Brain microvascular endothelial cell (primary cell): ENCODE data around the gene B3GAT2.

Source experiments
- DNase-seq: peaks from one replicate; pipeline ENCODE4 v3.0.0-alpha.2; 2020
- H3K27ac ChIP-seq: fragments of 250-450 bp; sonication (Bioruptor Pico); 2 replicates; pipeline ENCODE4 v1.5.1; 2020; ENCODE audit warnings: mild to moderate bottlenecking, moderate library complexity
- H3K27me3 ChIP-seq: fragments of 250-450 bp; sonication (Bioruptor Pico); replicated peaks from 2 replicates; pipeline ENCODE4 v1.5.1; 2020; ENCODE audit warnings: mild to moderate bottlenecking
- H3K36me3 ChIP-seq: fragments of 250-450 bp; sonication (Bioruptor Pico); replicated peaks from 2 replicates; pipeline ENCODE4 v1.5.1; 2020; ENCODE audit warnings: mild to moderate bottlenecking
- H3K4me3 ChIP-seq: 2 replicates; pipeline ENCODE4 v1.5.1; 2011; ENCODE audit warnings: low read depth, mild to moderate bottlenecking, control low read depth, low read length, moderate library complexity
- in situ Hi-C: cut with HindIII; loops from 2 replicates; pipeline ENCODE4 v1.10.0; 2017; ENCODE audit warnings: low sequenced_read_pairs, low pct_ligation_motif_present
- TF ChIP-seq, protein P1 (sequence below): IDR thresholded peaks from 2 replicates; pipeline ENCODE4 v1.5.1; 2011; ENCODE audit warnings: low read depth, mild to moderate bottlenecking, moderate library complexity, low read length, control low read depth, inconsistent platforms; ENCODE audit errors: missing control alignments

Gene B3GAT2

DNA sequence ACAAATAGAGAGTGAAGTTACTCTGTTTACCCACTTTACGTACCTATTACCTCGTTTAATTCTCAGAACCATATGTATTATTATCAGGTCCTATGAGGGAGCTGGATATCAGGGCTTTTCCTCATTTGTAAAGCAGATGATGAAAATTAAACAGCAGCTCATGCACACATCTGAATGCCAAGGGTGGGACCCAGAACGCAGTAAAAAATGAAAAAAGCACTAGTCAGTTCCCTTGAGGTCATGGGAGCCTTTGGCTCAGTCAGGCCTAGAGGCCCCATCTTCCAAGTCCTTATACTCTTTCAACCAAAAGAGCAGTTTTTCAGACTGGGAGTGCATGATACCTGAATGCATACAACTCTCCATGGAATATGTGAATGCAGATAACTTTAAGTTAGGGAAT is 23.0 kb downstream of the B3GAT2 start:
- H3K27ac ChIP-seq: no peak overlapping the region
- no peaks in the 10 kb centered on the region for H3K27me3 ChIP-seq
- no peaks in the 10 kb centered on the region for H3K36me3 ChIP-seq
- TF ChIP-seq, protein P1, sequence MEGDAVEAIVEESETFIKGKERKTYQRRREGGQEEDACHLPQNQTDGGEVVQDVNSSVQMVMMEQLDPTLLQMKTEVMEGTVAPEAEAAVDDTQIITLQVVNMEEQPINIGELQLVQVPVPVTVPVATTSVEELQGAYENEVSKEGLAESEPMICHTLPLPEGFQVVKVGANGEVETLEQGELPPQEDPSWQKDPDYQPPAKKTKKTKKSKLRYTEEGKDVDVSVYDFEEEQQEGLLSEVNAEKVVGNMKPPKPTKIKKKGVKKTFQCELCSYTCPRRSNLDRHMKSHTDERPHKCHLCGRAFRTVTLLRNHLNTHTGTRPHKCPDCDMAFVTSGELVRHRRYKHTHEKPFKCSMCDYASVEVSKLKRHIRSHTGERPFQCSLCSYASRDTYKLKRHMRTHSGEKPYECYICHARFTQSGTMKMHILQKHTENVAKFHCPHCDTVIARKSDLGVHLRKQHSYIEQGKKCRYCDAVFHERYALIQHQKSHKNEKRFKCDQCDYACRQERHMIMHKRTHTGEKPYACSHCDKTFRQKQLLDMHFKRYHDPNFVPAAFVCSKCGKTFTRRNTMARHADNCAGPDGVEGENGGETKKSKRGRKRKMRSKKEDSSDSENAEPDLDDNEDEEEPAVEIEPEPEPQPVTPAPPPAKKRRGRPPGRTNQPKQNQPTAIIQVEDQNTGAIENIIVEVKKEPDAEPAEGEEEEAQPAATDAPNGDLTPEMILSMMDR: no peak
- no peak overlapping the region for H3K4me3 ChIP-seq
- in situ Hi-C loops: no loop called here
- DNase-seq: no peak

DNA sequence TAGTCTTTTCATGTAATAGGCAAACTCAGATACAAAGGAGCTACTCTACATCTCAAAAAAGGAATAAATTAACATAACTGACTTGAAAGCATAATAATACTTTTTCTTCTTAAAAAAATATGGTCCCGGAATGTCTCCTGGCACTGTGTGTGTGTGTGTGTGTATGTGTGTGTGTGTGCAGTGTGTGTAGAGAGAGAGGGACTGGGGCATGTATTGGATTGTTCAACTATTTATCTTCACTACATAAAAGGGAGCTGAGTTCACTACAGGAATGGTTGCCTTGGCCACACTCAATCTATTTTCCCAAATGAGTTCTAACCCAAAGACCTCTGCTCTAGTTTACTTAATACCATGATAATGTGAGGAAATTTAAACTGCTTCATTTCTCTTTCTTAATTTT is 51.1 kb downstream of the B3GAT2 start:
- in situ Hi-C loops: no loop called here
- no peak for DNase-seq
- TF ChIP-seq, protein P1: no peak
- Histone ChIP-seq H3K4me3 (no peak overlapping the region), H3K27me3 (no peaks in the 10 kb centered on the region), H3K27ac (no peak overlapping the region), H3K36me3 (no peaks in the 10 kb centered on the region)

DNA sequence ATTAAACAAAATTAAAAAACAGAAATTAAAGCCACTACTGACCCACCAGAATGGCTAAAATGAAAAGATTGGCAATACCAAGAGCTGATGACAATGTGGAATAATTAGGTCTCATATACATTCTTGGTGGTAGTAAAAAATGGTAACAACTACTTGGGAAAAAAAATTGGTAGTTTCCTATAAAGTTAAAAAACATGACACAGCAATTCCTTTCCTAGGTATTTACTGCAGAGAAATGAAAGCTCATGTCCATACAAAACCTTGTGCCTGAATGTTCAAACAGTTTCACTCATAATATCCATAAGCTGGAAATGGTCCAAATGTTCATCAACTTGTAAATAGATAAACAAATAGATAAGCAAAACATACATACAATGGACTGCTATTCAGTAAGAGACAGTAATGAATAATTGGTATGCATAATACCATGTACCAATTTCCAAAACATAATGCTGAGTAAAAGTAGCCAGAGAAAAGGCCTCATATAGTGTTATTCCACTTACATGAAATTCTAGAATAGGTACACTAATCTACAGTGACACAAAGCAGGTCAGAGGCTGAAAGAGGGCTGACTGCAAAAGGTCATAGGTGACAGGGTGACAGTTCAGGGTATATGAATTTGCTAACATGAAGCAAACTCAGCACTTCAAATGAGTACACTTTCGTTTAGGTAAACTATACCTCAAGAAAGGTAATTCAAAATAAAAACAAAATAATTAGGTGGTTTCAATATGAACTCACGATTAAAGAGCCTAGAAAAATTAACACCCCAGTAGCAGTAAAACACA is 53.0 kb downstream of the B3GAT2 start:
- no peaks in the 10 kb centered on the region for H3K36me3 ChIP-seq
- no peak overlapping the region for H3K27ac ChIP-seq
- no peak overlapping the region for H3K4me3 ChIP-seq
- H3K27me3 ChIP-seq: no peaks in the 10 kb centered on the region
- in situ Hi-C loops: no loop called here
- no peak for DNase-seq
- TF ChIP-seq, protein P1: no peak

DNA sequence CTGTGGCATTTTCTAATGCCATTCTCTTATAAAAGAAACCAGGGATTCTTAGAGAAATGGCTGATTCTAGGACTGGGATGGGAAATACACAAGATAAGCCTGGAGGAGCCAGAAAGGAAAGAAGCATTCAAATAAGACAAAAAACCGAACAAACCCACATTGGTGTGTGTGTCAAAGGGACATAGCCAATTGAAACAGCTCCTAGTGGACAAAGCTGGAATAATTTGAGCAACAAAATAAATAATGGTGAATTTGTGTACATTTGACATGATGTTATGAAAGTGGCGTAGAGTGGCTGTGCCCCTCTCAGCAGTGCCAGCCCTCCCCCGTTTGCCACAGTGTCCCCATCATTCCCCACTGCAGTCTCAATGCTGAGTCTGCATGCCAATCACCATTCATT is 55.5 kb downstream of the B3GAT2 start:
- H3K27ac ChIP-seq: no peak overlapping the region
- TF ChIP-seq, protein P1: peak; percentile 41
- in situ Hi-C loops: no loop called here
- DNase-seq: no peak
- H3K4me3 ChIP-seq: no peak overlapping the region
- no peaks in the 10 kb centered on the region for H3K27me3 ChIP-seq
- H3K36me3 ChIP-seq: no peaks in the 10 kb centered on the region

DNA sequence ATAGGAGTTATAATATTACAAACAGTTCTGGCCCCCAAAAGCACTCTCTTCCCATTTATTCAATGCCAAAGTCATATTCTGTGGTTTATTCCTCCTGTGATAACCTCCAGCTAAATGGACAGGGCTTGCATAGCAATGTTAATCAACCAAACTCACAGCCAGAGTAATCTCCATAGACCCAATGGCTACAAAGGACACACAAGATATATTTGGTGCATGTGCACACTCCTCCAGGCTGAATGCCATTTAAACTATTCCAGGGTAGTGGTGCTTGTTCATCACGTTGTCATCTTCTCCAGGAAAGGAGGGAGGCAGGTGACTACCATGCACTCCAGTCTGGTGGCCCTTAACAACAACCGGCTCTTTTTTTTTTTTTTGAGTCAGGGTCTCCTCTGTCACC is 56.8 kb downstream of the B3GAT2 start:
- H3K4me3 ChIP-seq: no peak overlapping the region
- in situ Hi-C loops: no loop called here
- H3K36me3 ChIP-seq: no peaks in the 10 kb centered on the region
- no peaks in the 10 kb centered on the region for H3K27me3 ChIP-seq
- TF ChIP-seq, protein P1: no peak
- no peak for DNase-seq
- H3K27ac ChIP-seq: no peak overlapping the region

DNA sequence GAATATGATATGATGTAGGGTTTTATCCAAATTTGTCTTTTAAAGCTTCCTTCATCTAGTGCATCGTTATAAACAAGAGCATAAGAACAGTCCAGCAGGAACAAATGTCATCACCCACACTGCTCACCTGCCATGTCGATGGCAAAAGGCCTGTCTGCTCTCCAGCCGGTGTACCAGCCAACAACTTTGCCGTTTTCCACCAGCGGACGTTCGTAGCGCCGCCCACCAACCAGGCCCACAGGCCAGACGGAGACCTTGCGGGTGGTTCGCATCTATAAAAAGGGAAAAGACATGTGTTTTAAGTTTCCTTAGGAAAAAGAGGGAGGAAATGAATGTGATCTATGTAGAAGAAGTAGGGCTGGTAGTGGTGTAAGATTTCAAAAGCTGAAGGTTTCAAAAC is 62.9 kb downstream of the B3GAT2 start:
- no peaks in the 10 kb centered on the region for H3K36me3 ChIP-seq
- in situ Hi-C loops: no loop called here
- no peak overlapping the region for H3K4me3 ChIP-seq
- no peak overlapping the region for H3K27ac ChIP-seq
- TF ChIP-seq, protein P1: no peak
- DNase-seq: no peak
- peaks cover 2% of the 10 kb centered on the region for H3K27me3 ChIP-seq
